B cell (primary cell): ENCODE results near the gene RPP14. TPM values are rescaled to one million over a fixed set of nuclear protein-coding genes. Genes with fewer than 3 reads are reported as not detected.

Experiments used
- ATAC-seq: fragments of 200-7000 bp; cut with Tn5 transposase; one replicate; pipeline ENCODE4 v1.10.0; 2021; ENCODE audit warnings: low read depth, mild to moderate bottlenecking, moderate number of reproducible peaks, moderate library complexity
- CTCF ChIA-PET: fragments of 350-600 bp; sonication (Branson Sonifier 250); formaldehyde crosslinking; loops from one replicate; lab custom pipeline; 2021; ENCODE audit warnings: antibody characterized with exemption, inconsistent platforms; lab: Charles Lee
- POLR2A ChIA-PET: fragments of 350-600 bp; sonication (Branson Sonifier 250); formaldehyde crosslinking; loops from one replicate; lab custom pipeline; 2021; ENCODE audit warnings: antibody characterized with exemption; lab: Charles Lee
- DNase-seq: peaks from one replicate; pipeline ENCODE4 v3.0.0; 2013
- H2AFZ ChIP-seq: 2 replicates; pipeline ENCODE4 v1.6.1; 2012; ENCODE audit warnings: mild to moderate bottlenecking, low read depth, low read length; ENCODE audit not compliant: insufficient read depth, poor library complexity, severe bottlenecking
- H3K27ac ChIP-seq, 2 donors: 1 replicate in 1 of 2; 2 replicates in 1 of 2; pipeline ENCODE4 v1.5.1; 2012 to 2013; ENCODE audit warnings: low read length in 2 of 2, mild to moderate bottlenecking in 2 of 2, moderate library complexity in 1 of 2
- H3K27me3 ChIP-seq, 4 experiments: fragments of 200-600 bp in 1 of 4; sonication (generic) in 1 of 4; replicated peaks in 1 of 4; 1 replicate in 2 of 4; 2 replicates in 2 of 4; pipeline versions ENCODE4 v1.6.1 to v1.7.0; 2013 to 2016; ENCODE audit warnings: low read length in 3 of 4, mild to moderate bottlenecking in 2 of 4, mixed read lengths in 1 of 4, moderate library complexity in 1 of 4; ENCODE audit not compliant: insufficient read depth in 4 of 4, control insufficient read depth in 3 of 4; ENCODE audit errors: control extremely low read depth in 1 of 4
- H3K36me3 ChIP-seq, 2 experiments: replicated peaks in 1 of 2; 1 replicate in 1 of 2; 2 replicates in 1 of 2; pipeline versions ENCODE4 v1.6.1 to v1.7.1; 2013; ENCODE audit warnings: low read length in 1 of 2; ENCODE audit not compliant: insufficient read depth in 2 of 2, control insufficient read depth in 1 of 2; ENCODE audit errors: control extremely low read depth in 1 of 2, extremely low read depth in 1 of 2
- H3K4me1 ChIP-seq, 2 donors: fragments of 200-600 bp in 1 of 2; sonication (generic) in 1 of 2; 1 replicate in 1 of 2; 2 replicates in 1 of 2; pipeline versions ENCODE4 v1.5.1 to v1.6.1; 2013 to 2017; ENCODE audit warnings: low read length in 2 of 2; ENCODE audit not compliant: control insufficient read depth in 2 of 2, insufficient read depth in 2 of 2
- H3K4me2 ChIP-seq: replicated peaks from 2 replicates; pipeline ENCODE3; 2012; ENCODE audit warnings: mild to moderate bottlenecking, low read depth, low read length; ENCODE audit not compliant: poor library complexity, severe bottlenecking
- H3K4me3 ChIP-seq, 5 experiments: fragments of 200-600 bp in 1 of 5; sonication (generic) in 1 of 5; 1 replicate in 3 of 5; 2 replicates in 2 of 5; pipeline versions ENCODE4 v1.5.1 to v1.7.0; 2011 to 2016; ENCODE audit warnings: low read length in 4 of 5, mild to moderate bottlenecking in 4 of 5, low read depth in 2 of 5, control low read depth in 1 of 5, moderate library complexity in 1 of 5; ENCODE audit not compliant: insufficient read depth in 1 of 5; ENCODE audit errors: control extremely low read depth in 1 of 5, extremely low read depth in 1 of 5
- H3K79me2 ChIP-seq: fragments of 200-600 bp; sonication (generic); one replicate; pipeline ENCODE4 v1.6.0; 2016; ENCODE audit warnings: low read length; ENCODE audit not compliant: control insufficient read depth, insufficient read depth
- H3K9ac ChIP-seq: fragments of 200-600 bp; sonication (generic); 2 replicates; pipeline ENCODE4 v1.6.1; 2017; ENCODE audit warnings: mild to moderate bottlenecking, low read length, moderate library complexity
- H3K9me3 ChIP-seq, 3 donors: one replicate each; pipeline versions ENCODE4 v1.6.1 to v1.7.1; 2013; ENCODE audit warnings: low read length in 2 of 3; ENCODE audit not compliant: control insufficient read depth in 2 of 3, insufficient read depth in 1 of 3; ENCODE audit errors: control extremely low read depth in 1 of 3
- H4K20me1 ChIP-seq: 2 replicates; pipeline ENCODE4 v1.6.0; 2012; ENCODE audit warnings: mild to moderate bottlenecking, low read length; ENCODE audit not compliant: insufficient read depth, control insufficient read depth, poor library complexity, severe bottlenecking
- H3K27ac Mint-ChIP-seq: one replicate; pipeline ENCODE4 v1.8.0; 2021; ENCODE audit warnings: mixed read lengths
- H3K27me3 Mint-ChIP-seq: one replicate; pipeline ENCODE4 v1.8.0; 2021; ENCODE audit warnings: mixed read lengths
- H3K4me1 Mint-ChIP-seq: one replicate; pipeline ENCODE4 v1.8.0; 2021; ENCODE audit warnings: mixed read lengths
- H3K4me3 Mint-ChIP-seq: one replicate; pipeline ENCODE4 v1.8.0; 2021; ENCODE audit warnings: mixed read lengths
- H3K9me3 Mint-ChIP-seq: one replicate; pipeline ENCODE4 v1.8.0; 2022; ENCODE audit warnings: mixed read lengths; ENCODE audit not compliant: insufficient read depth
- CTCF ChIP-seq: fragments of 200-600 bp; IDR thresholded peaks from one replicate; pipeline ENCODE4 v1.8.0; 2022; ENCODE audit warnings: antibody characterized with exemption, mild to moderate bottlenecking
- EZH2 ChIP-seq: IDR thresholded peaks from 2 replicates; pipeline ENCODE4 v1.6.1; 2012; ENCODE audit warnings: borderline replicate concordance, low read depth, mild to moderate bottlenecking, moderate library complexity, low read length; ENCODE audit not compliant: insufficient read depth, poor library complexity, severe bottlenecking
- WGBS: methylation state at CpG from one replicate; pipeline ENCODE4 v1.1.5; 2013; ENCODE audit warnings: missing lambda C conversion rate; ENCODE audit not compliant: insufficient coverage; 5-methylcytosine and 5-hydroxymethylcytosine counted together
- intact Hi-C: fragments of 100-400 bp; cut with micrococcal nuclease; formaldehyde crosslinking; loops from one replicate; pipeline ENCODE4 v1.10.0; 2022
- polyA plus RNA-seq: library from polyadenylated mRNA; depleted of rRNA; stranded (reverse); fragments of >200 nt; gene quantifications from 2 replicates; pipeline ENCODE4 v1.2.3, GENCODE V29; 2012
- total RNA-seq, 2 donors: library from RNA; stranded (reverse); fragments of 120-200 nt in 1 of 2; gene quantifications; 1 replicate in 1 of 2; 2 replicates in 1 of 2; pipeline versions ENCODE4 v1.2.3 to v1.2.4, GENCODE V29; 2013 to 2022

RPP14 gene
- total and polyA plus RNA-seq, 2 donors (not counting 1 experiment from before 2014, with no cell fraction given): 4.7 to 17.9 TPM

GRCh38 chr3:58349792-58350626, 44.0 kb downstream of the RPP14 start:
- Histone ChIP-seq H3K4me3 (peak overlapping the region; percentile 2 to 58 (median 31)), H2AFZ (no peak overlapping the region), H3K9me3 (peaks cover 0 to 9% (median 0%) of the 10 kb centered on the region in 3 donors), H3K9ac (peak overlapping the region; percentile 53), H3K27ac (peak overlapping the region; percentile 80 to 97), H3K4me1 (peaks cover 90 to 98% of the 10 kb centered on the region in 2 donors), H3K36me3 (peaks cover 0 to 11% of the 10 kb centered on the region in 2 experiments), H3K4me2 (peak overlapping the region; percentile 80), H4K20me1 (no peaks in the 10 kb centered on the region), H3K27me3 (no peaks in the 10 kb centered on the region), H3K79me2 (peaks cover 77% of the 10 kb centered on the region)
- intact Hi-C loops: loop anchor here (1.0 kb wide), 2 partner anchors 11 to 17 kb away; no protein-coding TSS in a partner anchor
- WGBS: 0% methylated on average over 2 of the region's 7 CpGs
- ATAC-seq: peak; percentile 78
- CTCF ChIA-PET: interaction anchor here (0.7 to 15.0 kb wide), 16 partner anchors 9 to 164 kb away, joined by 3 to 349 read pairs (median 5); partner anchors contain the start of genes HTD2, KCTD6, PXK and RPP14
- peak overlapping the region; percentile 100 for H3K27ac Mint-ChIP-seq
- POLR2A ChIA-PET: interaction anchor here (0.6 to 9.1 kb wide), 6 partner anchors 13 to 153 kb away, joined by 3 to 182 read pairs (median 4); partner anchors contain the start of genes HTD2, PDHB, PXK and RPP14
- no peak for TF ChIP-seq EZH2
- TF ChIP-seq CTCF: no peak
- DNase-seq: peak; percentile 84
- H3K4me3 Mint-ChIP-seq: peak overlapping the region; percentile 66
- H3K4me1 Mint-ChIP-seq: peaks cover 87% of the 10 kb centered on the region
- H3K27me3 Mint-ChIP-seq: no peaks in the 10 kb centered on the region
- no peaks in the 10 kb centered on the region for H3K9me3 Mint-ChIP-seq
